ENCODE data around the gene EPS8L1.

The EPS8L1 gene

DNA sequence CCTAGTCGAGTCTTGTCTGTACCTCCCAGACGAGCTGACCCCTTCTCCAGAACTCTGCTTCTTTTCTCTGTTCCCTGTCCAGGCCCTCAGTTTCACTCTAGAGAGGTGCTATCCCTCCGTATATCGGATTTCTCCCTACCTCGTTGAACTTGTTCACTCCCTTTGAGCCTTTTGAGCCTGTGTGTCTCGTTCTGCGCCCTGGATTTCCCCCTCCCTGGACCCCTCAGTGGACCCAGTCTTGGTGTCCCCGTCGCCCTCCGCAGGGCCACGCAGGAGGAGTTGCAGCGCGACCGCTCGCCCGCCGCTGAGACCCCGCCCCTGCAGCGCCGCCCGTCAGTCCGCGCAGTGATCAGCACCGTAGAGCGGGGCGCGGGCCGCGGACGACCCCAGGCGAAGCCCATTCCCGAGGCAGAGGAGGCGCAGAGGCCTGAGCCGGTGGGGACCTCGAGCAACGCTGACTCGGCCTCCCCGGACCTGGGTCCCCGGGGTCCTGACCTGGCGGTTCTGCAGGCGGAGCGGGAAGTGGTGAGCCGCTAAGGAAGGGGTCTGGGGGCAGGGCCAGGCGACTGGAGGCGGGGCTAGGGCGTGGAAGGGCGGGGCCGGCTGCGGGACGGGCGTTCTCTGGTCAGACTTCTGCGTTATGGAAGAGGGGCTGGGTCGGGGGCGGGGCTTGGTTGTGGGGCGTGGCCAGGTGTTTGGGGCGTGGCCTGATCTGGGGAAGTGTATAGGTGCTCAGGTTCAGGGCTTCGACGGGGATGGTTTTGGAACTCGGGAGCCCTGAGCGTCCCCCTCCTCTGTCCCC lies 5.5 kb downstream of the EPS8L1 start:
- DNase-seq, result peak in 1 of 2 donors; percentile 35

DNA sequence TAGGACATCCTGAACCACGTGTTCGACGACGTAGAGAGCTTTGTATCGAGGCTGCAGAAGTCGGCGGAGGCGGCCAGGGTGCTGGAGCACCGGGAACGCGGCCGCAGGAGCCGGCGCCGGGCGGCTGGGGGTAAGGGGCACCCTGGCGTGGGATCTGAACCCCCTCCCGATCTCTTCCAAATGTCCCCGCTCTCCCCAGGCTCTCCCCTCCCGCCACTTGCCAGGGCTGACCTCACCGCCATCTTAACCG lies 6.0 kb downstream of the EPS8L1 start:
- no peak for DNase-seq

DNA sequence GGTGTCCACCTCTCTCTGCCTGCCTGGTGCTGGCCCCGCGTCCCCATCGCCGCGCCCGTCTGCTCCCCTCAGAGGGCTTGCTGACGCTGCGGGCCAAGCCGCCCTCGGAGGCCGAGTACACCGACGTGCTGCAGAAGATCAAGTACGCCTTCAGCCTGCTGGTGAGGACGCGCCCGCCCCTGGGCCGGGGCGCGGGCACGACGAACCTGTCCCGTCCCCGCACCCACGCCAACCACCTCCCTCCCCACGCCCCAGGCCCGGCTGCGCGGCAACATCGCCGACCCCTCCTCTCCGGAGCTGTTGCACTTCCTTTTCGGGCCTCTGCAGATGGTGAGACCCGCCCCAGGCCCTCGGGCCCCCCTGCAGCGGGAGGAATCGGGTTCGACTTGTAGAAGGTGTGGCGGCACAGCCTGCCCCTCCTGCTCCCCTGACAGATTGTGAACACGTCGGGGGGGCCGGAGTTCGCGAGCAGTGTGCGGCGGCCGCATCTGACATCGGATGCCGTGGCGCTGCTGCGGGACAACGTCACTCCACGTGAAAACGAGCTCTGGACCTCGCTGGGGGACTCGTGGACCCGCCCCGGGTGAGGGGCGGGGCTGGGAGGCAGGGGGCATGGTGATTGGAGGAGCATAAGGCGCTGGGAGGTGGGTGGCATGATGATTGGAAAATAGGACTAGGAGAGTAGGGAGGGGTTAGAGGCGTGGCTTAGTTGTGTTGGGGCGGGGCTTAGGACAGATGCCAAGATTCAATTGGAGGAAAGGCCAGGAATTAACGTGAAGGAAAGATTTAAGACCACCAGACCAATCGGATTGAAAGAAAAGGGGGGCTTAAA lies 6.6 kb downstream of the EPS8L1 start:
- DNase-seq, result no peak

DNA sequence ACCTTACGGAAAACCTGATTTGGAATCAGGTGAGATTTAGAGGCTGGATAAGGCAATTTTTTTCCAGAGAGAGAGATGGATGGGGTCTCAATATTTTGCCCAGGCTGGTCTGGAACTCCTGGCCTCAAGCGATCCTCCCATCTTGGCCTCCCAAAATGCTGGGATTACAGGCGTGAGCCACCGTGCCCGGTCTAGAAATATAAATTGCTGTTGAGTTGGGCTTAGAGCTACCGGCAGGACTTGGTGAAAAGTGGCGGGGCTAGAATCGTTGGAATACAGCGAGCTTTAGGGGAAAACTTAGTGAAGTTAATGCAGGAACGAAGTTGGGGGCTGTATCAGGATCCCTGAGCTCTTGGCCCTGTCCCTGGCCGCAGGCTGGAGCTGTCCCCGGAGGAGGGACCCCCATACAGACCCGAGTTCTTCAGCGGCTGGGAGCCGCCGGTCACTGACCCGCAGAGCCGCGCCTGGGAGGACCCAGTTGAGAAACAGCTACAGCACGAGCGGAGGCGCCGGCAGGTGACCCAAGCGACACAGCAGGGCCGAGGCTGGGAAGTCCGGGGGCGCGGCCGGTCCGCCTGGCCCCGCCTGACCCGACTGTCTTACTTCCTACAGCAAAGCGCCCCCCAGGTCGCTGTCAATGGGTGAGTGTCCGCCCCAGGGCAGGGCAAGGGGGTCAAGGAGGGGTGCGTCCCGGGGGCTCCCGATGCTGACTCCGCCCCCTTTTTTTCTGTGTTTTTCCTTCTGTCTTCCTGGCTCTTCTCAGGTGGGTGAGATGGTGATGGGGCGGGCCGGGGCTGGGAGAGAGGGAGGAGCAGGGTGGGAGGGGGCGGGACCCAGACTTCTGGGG lies 7.6 kb downstream of the EPS8L1 start:
- no peak for DNase-seq

DNA sequence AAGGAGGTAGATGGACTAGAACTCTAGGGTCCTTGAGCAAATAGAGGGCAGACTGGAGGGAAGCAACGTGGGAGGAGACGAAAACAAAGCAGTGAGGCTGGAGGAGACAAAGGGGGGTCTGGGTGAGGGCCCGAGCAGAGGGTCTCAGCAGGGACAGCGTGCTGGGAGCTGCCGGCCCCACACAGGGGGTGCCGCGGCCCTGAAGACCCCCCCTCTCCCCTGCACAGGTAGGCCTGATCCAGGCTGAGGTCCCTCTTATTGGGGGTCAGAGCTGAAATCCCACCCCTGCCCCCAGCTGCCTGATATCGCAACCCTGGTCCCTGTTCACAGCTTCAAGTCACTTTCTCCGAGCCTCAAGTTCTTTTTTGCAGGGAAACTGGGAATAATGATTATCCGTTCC lies 8.7 kb downstream of the EPS8L1 start:
- DNase-seq, result no peak

DNA sequence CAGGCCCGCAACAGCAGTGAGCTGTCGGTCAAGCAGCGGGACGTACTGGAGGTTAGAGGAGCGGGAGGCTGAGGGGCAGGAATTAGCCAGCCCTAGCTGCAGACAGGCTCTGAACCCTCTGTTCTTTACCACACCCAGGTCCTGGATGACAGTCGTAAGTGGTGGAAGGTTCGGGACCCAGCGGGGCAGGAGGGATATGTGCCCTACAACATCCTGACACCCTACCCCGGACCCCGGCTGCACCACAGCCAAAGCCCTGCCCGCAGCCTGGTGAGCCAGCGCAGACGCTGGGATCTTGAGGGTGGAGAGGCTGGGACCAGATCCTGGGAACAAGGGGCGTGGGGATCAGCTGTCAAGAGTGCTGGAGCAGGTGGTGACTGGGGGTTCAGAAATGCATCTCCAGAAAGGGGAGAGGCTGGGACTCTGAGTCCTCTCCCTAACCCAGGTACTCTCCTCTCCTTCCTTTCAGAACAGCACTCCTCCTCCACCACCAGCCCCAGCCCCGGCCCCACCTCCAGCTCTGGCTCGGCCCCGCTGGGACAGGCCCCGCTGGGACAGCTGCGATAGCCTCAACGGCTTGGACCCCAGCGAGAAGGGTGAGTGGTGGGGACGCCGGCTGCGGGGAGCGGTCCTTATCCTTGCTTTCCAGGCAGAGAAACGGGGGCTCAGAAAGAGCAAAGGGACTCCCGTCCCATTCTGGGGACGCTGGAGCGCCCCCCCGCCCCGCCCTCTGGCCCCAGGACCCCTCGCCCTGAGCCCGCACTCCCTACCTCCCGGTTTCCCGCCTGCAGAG lies 10.4 kb downstream of the EPS8L1 start:
- no peak for DNase-seq

DNA sequence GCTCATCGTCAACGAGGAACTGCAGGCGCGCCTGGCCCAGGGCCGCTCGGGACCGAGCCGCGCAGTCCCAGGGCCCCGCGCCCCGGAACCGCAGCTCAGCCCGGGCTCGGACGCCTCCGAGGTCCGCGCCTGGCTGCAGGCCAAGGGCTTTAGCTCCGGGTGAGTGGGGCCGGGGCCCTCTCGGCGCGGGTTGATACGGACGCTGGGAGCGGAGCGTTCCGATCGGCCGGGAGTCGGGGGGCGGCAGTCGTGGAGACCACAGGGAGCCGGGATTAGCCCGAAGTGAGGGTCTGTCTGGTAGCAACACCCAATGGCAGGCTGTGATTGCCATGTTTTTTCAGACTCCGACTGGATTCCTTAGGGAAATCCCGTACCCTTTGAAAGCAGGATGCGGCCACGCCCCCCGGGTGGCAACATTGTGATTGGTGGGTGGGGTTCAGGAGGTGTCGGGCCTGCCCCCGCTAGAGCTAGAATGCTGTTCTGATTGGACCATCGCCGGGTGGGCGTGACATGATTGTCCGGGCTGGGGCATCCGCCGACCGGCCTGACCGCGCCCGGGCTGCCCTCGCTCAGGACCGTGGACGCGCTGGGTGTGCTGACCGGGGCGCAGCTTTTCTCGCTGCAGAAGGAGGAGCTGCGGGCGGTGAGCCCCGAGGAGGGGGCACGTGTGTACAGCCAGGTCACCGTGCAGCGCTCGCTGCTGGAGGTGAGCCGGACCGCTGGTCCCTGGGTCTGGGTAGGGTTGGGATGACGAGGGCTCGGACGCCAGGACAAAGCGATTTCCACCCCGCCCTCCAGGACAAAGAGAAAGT lies 11.3 kb downstream of the EPS8L1 start:
- peak; percentile 35 to 75 for DNase-seq

DNA sequence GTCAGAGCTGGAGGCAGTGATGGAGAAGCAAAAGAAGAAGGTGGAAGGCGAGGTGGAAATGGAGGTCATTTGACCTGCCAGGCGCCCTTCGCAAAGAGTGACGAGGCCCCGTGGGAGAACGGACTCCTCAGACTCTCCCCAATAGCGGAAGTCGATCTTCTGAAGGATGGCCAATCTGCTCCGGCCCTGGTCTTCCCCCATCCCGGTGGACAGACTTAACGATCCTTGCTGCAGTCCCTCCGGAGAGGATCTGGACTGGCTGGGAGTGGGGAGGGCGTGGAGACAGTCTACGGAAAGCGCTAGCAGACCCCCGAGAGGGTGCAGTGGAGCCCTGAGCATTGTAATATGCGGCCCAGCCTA lies 11.9 kb downstream of the EPS8L1 start:
- DNase-seq, result no peak

DNA sequence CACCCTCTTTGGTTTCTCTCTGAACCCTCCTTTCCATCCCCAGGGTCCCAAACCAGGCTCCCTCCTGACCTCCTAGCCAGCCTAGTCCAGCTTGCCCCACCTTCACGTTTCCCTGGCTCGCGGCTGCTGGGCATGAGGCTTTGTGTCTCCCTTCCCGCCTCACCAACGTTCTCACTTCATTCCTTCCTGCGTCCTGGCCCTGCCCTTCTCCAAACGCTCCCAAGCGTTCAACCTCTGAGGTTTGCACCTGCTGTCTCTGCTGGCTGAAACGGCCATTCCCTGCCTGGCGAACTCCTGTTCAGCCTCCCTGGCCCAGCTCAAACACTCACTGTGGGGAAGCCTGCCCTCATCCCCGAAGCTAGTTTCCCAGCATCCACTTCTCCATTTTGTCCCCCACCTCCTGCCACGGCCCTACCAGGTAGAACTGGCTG lies 12.4 kb downstream of the EPS8L1 start:
- no peak for DNase-seq

DNA sequence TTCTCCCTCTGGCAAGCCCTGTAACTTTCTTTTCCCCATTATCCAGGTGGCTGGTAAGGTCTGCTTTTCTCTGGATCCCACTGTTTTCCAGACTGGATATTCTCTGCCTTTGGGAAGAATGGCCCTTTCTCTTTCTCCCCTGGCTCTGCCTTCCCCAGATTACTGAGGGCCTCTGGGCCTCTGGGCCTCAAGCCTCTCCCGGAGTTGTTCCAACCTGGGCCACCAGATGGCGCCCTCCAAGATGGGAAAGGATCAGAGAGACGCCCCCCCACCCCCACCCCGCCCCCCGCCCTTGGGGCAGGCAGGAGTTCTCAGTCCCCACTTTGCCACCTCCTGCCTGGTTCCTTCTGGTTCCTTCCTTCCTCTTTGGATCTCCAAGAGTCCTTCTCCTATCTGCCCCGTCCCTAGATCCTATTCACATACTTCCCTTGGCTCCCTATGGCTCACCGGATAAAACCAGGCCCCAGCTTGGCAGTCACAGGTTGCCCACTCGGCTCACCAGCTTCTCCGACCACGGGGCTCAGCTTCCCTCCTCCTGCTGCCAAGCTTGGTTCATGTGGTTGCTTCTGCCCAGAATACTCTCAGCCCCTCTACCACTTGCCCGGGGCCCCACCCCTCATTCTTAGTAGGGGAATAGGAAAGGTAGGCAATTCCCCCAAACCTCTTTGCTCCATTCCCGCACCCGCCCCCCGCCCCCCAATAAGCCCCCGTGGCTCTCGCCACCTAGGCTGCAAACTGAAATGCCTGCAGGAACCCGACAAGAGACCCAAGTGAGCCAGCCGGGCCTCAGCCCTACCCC lies 13.1 kb downstream of the EPS8L1 start:
- peak in 1 of 2 donors; percentile 52 for DNase-seq

DNA sequence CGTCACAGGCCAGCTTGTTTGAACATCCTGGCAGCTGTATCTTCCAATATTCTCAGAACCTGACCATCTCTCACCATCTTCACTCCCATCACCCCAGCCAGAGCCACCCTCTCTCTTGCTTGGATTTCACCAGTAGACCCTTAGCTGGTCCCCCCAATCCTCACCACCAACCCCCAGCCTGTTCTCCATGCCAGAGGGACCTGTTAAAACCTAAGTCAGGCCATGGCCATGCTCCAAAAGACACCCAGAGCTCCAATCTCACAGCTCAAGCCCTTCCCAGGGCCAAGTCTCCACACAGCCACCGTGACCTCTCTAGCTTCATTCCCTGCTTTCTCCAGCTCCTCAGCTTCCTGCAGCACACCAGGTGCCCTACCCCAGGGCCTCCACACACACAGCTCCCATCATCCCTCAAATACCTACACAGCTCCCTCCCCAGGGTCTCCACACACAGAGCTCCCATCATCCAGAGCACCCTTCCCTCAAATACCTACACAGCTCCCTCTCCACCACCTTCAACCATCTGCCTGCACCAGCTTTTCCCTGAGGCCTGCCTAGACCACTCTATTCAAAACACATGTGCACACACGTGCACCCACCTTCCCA lies 13.8 kb downstream of the EPS8L1 start:
- no peak for DNase-seq

DNA sequence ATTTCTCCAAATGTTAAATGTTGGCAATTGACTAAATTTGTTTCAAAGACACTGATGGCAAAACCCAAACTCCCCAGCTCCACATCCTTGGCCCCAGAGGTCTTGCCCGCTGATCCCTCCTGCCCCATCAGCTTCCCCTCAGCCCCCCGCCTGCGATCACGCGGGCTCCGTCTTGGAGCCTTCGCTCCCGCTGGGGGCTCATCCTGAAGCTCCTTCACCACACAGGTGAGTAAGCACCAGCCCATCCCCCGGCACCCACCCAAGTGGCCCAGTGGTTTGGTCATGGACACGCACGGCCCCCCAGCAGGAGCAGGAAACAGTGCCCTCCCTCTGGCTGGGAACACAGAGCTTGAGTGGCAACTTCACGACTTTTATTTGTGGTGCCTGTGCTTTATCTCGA lies 14.9 kb downstream of the EPS8L1 start:
- no peak for DNase-seq

DNA sequence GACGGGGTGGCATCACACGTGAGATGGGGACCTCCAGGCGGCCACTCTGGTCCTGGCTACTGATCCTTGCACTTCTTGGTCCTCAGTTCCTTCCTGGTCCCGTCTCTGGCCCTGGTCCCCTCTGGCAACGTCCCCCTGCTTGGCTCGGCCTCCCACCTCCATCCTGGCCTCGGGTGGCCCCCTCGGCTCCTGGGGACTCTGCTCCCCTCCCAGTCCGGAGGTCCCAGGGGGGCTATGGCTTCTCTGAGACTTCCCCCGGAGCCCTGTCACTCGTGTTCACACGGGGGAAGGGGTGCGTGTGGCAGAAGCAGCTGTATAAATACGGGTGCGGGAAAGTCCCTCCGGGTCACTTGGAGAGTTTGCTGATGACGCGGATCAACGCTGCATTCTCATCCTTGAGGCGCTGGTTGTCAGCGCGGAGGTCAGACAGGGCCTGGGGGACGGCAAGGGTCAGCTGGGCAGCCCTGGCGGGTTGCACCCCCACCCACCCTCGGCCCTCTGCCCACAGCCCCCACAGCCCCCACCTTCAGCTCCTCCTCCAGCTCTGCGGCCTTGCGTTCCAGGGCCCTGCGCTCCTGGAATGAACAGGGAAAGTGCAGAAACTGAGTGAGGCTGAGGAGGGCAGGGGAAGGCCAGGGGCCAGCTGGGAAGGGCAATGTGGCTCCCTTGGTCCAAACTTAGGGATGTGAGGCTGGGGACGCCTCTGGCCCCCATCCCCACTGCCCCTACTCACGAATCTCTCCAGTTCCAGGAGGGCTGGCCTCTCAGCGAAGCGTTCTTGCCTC lies 15.6 kb downstream of the EPS8L1 start:
- DNase-seq, result no peak

DNA sequence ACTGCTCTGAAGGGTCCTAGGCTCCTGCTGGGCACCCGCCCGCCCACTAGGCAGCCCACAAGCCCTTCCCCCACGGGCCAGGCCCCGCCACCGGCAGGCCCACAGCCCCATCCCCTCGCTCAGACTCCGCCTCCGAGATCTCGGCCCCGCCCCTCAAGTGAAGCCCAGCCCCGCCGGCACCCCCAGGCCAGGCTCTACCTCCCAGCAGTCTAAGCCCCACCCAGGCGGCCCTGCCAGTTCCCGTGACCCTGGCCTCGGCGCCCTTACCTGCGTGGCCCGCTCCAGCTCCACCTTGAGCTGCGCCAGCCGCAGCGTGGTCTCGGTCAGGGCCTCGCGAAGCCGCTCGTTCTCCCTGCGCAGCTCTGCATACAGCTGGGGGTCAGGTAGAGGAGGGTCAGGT lies 16.3 kb downstream of the EPS8L1 start:
- no peak for DNase-seq

DNA sequence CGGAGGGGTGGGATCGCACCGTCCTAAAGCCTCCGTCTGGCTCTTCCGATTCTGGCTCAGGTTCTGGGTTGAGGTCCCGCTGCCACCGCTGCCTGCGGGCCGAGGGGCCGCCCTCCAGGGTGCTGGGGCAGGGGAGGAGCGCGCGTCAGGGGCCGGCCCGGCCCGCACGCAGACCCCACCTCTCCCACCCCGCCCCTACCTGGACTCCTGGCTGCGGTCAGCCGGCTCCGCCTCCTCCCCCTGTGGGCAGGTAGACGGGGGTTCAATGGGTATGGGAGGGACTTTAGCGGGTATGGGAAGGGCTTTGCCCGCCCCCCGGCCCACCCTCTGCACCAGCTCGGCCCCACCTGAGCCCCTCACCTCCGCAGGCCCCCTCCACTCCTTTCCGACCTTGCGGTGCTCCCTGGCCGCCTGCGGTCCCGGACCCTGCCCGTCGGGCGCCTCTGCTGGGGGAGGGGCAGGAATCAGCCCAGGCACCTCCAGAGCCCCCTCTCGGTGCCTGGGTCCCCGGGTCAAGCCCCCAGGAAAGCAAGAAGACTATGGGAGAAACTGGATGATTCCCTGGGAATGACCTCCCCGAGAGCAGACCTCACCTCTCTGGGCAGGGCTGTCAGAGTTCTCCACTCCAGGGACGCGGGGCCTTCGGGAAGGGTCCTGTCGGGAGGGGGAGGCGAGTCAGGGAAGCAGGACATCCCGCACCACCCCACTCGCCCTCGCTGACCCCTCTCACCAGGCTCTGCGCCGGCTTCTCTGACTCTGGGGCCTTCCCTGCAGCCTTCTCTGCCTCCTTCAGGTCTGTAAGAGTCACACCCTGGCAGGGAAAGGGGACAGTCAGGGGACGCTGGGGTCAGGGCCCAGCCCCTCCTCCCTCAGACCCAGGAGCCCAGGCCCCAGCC lies 17.0 kb downstream of the EPS8L1 start:
- no peak for DNase-seq

DNA sequence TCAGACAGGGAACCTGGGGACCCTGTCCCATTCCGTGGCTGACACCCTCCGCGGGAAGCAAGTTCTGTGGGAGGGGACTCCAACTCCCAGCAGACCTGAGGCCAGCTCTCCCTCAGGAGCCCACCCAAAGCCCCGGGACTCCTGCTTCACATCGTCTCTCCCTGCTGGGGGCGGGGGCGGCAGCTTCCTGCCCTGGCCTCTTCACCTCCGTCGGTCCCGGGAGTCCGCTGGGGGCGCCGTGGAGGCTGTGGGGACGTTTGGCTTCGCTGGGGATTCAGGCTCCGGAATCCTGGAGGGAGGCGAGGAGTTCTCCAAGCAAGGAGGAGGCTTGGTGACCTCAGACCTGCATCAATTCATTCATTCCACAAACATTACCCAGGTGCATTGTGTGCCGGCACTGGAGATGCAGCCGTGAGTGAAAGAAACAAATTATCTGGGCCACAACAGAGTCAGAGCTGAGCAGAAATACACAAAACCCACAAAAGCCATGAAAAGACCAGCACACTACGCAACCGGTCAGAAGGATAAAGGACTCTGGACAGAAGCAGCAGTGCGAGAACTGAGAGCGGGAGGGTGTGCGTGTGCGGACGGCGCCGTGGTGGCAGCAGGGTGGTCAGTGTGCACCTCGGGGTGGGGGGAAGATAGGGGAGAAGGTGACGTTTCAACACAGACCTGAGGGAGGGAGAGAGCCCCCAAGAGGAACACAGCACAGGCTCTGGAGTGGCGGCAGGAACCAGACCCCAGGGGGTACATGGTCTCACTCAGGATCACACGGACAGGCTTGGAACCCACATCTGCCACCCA lies 19.0 kb downstream of the EPS8L1 start:
- DNase-seq, result no peak

DNA sequence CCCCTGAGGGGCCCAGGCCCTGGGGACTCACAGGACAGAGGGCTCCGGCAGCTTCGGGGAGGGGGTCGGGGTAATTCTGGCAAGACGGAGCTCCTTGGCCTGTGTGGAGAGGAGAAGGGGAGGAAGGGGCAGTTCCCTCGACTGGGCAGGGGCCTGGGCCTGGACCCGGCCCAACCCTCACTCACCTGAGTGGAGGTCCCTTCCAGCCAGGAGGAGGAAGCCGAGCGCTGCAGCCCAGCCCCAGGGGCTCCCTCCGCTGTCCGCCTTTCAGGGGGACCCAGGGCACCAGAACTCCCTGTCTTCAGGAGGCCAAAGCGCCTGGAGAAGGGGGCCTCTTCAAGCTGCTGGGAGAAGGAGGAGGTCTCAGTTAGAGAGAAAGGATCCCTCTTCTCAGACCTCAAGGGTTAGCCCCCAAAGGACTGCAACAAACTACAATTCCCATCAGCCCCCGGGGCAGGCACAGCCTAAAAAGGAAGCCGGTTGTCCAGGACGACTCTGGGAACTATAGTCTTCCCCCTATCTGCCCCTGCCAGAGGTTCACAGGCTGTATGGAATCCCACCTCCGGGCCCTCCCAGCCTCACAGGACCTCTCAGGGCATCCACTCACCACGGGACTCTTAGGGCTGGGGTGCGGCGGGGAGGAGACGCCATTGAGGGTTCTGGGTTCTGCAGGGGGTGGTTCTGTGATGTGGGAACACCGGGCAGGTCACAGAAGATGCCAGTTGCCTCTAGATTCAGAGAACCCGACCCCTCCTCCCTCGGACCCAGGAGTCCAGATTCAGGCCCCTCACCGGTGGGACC lies 19.8 kb downstream of the EPS8L1 start:
- no peak for DNase-seq
